ENCODE results near the gene MRLN.
A peak's percentile ranks its signal among the peaks of the same experiment; 100 is the strongest.
"Not testable (repeated sequence)": the region's sequence is repeated elsewhere in the genome, so short reads cannot be mapped to it uniquely, and the experiment has no call there.

The MRLN gene

DNA sequence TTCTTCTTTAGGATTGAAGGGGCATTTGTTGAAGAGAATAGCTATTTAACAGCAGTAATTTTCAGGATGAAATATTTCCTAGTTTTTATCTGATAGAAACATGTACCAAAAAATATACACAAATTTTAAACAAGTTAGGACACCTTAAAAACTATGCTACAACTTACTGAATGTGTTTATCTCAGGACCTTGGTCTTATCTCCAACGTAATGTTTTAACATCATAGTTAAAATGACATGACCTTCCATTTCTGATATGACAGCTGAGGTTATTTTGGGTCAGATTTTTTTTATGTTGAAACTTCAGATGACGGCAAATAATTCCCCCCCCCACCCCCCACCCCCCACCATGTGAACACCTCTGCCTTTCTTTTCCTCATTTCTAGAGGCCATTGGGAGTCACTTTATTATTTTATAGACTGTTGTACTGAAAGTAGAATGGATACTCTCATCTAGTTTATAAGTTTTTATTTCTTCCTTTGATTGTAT lies 8.0 kb downstream of the MRLN start:
- DNase-seq (ENCODE audit: low read depth): no peak

DNA sequence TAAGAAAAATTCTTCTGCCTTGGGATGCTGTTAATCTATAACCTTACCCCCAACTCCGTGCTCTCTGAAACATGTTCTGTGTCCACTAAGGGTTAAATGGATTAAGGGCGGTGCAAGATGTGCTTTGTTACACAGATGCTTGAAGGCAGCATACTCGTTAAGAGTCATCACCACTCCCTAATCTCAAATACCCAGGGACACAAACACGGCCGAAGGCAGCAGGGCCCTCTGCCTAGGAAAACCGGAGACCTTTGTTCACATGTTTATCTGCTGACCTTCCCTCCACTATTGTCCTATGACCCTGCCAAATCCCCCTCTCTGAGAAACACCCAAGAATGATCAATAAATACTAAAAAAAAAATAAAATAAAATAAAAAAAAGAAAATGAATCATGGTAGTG lies 8.5 kb downstream of the MRLN start:
- not testable (repeated sequence) for DNase-seq (ENCODE audit: low read depth)

DNA sequence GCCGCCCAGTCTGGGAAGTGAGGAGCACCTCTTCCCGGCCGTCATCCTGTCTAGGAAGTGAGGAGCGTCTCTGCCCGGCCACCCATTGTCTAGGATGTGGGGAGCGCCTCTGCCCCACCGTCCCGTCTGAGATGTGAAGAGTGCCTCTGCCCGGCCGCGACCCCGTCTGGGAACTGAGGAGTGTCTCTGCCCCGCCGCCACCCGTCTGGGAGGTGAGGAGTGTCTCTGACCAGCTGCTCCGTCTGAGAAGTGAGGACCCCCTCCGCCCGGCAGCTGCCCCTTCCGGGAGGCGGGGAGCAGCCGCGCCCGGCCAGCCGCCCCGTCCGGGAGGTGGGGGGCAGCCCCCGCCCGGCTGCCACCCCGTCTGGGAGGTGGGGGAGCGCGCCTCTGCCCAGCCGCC lies 9.1 kb downstream of the MRLN start:
- not testable (repeated sequence) for DNase-seq (ENCODE audit: low read depth)

DNA sequence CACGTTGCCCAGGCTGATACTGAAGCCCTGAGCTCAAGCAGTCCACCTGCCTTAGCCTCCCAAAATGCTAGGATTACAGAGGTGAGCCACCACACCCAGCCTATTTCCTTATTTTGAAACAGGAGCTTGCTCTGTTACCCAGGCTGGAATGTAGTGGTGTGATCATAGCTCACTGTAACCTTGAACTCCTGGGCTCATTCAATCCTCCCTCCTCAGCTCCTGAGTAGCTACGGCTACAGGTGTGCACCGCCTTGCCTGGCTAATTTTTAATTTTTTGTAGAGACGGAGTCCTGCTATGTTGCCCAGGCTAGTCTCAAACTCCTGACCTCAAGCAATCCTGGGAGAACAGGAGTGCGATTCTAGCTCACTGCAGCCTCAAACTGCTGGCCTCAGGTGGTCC lies 11.7 kb downstream of the MRLN start:
- DNase-seq (ENCODE audit: low read depth): no peak

DNA sequence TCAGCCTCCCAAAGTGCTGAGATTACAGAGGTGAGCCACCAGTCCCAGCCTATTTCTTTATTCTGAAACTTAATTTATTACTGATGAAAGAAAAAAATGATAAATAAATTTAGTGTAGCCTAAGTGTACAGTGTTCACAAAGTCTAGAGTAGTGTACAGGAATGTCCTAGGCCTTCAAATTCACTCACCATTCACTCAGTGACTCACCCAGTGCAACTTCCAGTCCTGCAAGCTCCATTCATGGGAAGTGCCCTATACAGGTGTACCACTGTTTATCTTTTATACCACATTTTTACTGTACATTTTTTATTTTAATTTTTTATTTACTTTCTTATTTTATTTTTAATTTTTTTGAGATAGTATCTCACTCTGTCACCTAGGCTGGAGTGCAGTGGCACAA lies 12.2 kb downstream of the MRLN start:
- no peak for DNase-seq (ENCODE audit: low read depth)

DNA sequence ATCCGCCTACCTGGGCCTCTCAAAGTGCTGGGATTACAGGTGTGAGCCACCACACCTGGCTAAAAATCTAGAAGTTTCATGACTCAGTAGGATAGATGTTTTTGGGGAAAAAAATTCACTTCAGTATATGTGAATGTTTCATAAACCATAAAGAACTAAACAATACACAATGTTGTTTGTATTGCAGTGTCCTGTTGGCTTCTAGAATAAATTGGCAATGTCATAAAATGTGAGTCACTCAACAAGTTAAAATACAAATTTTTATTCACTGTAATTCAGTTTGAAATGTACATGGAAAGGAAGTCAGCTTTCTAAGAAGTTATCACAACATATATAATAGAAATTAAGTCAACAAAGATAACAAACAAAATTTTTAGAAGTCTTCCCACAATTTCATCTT lies 16.5 kb downstream of the MRLN start:
- no peak for DNase-seq (ENCODE audit: low read depth)

DNA sequence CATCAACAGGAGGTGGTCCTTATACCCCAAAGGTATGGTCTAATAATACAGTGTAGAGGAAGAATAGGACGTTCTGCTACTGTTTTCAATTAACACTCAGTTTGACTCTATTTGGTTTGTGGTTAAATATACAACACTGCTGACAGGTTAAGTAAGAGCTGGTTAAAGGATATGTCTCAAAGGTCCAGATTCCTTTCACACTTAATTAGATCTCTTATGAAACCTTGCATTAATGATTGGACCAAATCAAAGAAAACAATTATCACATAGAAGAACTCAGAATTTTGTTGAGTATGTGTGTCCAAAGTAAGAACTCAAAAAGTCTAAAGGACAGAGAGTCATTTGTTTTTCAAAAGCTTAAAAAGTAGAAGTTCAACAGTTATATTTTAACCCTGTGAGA lies 18.0 kb downstream of the MRLN start:
- no peak for DNase-seq (ENCODE audit: low read depth)

DNA sequence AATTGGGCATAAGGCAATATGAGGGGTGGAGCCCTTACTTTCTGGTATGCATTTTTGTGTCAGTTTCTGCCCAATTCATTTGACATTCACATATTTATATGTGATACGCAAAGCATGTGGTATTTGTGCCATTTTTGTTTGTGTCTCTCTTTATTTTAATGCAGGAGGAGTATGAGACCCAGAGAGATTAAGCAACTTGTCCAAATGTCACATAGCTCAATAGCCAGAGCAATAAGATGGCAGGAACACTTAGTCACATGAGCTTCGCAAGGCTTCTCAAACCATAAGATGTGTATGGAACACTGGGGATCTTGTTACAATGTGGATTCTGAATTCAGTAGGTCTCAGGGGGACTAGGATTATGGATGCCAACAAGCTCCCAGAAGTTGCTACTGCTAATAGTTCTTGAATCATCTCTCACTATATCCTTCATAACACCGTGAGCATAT lies 19.2 kb downstream of the MRLN start:
- no peak for DNase-seq (ENCODE audit: low read depth)

DNA sequence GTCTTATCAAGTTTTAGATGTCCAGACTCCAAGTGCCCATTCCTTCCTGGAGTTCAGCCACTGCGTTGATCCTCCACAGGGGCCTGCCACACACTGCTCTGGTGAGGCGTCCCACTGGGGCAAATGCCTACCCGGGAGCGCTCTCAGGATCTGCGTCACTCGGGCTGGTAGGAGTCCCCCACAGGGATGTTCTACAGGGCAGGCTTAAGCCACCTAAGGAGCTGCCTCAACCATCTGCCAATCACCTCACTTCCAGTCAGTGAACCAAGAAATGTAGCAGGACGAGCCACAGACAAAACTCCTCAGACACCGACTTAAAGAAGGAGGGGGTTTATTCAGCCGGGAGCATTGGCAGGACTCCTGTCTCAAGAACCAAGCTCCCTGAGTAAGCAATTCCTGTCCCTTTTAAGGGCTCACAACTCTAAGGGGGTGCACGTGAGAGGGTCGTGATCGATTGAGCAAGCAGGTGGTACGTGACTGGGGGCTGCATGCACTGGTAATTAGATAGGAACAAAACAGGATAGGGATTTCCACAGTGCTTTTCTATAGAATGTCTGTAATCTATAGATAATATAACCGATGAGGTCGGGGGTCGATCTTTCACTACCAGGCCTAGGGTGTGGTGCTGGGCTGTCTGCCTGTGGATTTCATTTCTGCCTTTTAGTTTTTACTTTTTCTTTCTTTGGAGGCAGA lies 19.8 kb downstream of the MRLN start:
- DNase-seq (ENCODE audit: low read depth): not testable (repeated sequence)

DNA sequence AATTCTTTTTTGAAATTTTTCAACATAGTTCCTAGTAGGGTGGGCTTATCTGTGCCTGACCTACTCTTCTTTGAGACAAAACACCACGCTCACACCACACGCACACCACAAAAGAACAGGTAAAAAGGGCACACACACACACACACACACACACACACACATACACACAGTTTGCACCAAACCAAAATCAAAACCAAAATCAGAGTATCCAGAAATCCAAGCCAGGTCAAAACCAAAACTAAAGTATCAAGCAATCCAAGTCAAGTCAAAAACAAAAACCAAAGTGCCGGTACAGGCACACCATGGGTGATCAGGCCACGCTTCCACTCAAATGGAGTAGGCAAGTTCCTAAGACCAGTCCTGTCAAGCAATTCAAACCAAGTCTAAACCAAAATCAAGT lies 20.4 kb downstream of the MRLN start:
- not testable (repeated sequence) for DNase-seq (ENCODE audit: low read depth)

DNA sequence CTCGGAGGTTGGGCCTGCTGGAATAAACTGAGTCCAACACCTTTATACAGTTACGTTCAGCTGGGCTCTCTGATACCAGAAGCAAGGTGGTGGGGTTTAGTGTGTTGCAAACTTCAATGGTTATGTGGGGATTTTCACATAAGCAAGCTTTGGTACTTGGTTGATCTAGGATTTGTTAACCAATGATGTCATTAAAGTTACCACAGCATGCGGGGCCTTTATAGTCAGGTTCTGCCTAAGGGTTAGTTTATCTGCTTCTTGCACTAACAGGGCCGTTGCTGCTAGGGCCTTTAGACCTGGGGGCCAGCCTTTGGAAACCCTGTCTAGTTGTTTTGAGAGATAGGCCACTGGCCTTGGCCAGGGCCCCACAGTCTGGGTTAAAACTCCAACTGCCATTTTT lies 24.1 kb downstream of the MRLN start:
- DNase-seq (ENCODE audit: low read depth): not testable (repeated sequence)

DNA sequence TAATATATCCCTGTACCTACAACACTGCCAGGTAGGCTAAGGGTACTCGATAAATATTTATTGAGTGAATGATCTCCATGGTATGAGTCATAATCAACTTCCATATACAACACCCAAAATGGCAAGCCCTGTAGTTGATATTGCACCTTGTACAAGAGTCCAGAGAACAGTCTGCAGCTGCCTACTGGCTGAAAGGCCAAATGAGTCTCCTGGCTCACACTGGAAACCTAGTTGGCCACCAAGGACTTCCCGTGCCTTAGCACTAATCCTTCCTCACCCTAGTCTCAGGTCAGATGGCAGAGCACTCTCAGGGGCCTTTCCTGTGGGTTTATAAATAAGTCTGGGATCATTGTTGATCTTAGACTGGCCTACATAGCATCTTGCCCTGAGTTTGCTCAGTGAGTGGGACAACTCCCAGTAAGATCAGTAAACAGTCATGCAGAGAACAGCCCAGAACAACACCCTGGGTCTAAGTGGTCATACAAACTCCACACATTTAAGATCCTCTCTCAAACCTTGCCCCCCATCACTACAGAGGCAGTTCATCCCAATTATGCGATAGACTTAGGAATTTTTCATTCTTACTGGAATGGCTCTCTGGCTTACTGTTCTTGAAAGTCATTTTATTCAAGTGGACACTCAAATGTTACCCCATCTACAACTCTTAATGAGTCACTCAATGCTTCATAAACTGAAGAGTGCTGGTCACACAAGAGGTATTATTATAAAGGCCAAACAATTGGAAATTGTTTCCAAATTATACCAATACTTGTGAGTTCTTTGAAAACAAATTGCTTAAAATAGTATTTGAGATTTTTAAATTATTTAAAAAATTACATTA lies 28.9 kb downstream of the MRLN start:
- no peak for DNase-seq (ENCODE audit: low read depth)

DNA sequence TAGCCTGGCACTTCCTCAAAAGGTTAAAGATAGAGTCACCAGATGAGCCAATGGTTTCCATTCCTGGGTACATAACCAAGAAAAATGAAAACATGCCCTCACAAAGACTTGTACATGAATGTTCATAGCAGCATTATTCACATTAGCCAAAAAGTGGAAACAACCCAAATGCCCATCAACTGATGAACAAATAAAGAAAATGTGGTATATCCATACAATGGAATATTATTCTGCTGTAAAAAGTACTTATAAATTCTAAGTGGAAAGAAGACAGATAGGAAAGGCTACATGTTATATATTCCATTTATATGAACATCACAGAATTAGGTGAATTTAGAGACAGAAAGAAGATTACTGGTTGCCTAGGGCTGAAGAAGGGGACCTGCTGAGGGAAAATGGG lies 32.9 kb downstream of the MRLN start:
- no peak for DNase-seq (ENCODE audit: low read depth)

DNA sequence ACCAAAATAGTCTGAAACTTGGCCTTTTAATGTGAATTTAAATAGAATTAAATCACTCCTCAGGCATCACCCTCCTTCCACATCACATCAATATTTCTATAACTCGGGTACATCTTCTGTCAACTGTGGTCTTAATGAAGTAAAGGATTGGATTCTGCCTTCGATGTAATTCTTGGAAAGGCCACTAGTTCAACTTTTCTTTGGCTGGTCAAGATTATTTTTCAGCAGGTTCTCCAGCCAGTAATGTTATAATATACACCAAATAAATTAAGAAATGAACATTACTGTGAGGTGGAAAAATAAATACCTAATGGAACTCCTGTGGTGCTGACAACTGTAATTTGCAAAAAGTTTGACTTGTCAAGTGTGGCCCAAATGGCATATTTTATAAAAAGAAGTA lies 33.9 kb downstream of the MRLN start:
- DNase-seq (ENCODE audit: low read depth): no peak

DNA sequence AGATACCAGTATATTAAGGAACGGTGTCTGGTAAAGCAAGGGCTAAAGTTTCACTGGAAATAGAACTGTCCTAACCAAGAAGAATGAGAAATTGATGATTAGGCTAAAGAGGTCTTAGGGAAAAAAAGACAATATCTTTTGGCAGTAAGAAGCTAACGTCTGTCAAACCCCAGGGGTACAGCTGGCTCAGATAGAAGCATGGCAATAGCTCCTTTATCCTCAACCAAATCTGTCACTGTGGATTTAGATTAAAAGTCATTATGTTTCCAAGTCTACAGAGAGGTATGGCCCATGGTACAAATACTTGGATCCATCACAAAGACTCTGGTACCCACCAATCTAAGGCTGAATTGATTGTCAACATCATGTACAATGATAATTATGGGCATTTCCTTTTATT lies 35.0 kb downstream of the MRLN start:
- DNase-seq (ENCODE audit: low read depth): no peak

DNA sequence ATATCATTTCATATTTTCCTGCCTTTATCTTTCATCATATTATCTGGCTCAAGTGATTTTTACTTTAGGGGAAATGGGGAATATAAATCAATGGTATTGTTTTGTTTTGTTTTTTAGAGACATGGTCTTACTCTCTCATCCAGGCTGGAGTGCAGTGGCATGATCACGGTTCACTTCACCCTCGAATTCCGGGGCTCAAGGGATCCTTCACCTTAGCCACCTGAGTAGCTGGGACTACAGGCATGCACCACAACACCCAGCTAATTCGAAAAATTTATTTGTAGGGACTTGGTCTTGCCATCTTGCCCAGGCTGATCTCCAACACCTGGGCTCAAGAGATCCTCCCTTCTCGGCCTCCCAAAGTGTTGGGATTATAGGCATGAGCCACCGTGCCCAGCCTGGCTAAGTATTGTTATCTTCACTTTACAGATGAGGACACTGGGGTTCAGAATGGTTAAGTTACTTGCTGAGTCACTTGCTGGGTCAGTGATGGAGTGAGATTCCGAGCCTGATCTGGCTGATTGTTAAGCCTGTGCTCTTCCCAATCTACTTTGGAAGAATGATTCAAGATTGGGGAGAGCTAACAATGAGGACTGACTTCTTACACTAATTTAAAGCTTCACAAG lies 39.9 kb downstream of the MRLN start:
- DNase-seq (ENCODE audit: low read depth): no peak

DNA sequence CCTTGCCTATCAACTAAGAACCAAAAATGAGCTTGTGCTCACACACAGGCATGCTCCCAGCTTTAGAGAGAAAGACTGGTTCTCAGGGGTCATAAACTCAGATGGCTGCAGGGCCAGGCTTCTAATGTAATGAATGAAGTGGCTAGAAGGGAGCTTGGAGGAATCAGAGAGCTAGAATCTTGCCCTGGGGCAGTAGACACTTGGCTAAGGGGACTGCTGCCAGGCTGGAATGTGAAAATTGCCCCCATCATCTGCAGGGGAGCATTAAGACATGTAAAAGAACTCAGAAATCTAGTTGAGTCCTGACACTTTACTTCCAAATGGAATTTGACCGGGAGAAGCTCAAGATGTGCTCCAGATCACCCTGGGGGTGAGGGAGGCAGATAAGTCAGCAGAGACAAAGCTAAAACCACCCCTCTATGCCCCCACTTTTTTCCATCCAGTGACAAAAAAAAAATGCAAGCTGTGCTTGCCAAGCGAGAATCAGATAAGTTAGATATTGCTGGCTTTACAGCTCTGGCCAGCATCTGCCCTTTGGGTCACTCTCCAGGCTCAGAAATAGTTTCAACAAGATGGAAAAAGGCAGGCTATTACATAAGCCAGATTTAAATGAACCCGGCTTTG lies 41.3 kb downstream of the MRLN start:
- no peak for DNase-seq (ENCODE audit: low read depth)

DNA sequence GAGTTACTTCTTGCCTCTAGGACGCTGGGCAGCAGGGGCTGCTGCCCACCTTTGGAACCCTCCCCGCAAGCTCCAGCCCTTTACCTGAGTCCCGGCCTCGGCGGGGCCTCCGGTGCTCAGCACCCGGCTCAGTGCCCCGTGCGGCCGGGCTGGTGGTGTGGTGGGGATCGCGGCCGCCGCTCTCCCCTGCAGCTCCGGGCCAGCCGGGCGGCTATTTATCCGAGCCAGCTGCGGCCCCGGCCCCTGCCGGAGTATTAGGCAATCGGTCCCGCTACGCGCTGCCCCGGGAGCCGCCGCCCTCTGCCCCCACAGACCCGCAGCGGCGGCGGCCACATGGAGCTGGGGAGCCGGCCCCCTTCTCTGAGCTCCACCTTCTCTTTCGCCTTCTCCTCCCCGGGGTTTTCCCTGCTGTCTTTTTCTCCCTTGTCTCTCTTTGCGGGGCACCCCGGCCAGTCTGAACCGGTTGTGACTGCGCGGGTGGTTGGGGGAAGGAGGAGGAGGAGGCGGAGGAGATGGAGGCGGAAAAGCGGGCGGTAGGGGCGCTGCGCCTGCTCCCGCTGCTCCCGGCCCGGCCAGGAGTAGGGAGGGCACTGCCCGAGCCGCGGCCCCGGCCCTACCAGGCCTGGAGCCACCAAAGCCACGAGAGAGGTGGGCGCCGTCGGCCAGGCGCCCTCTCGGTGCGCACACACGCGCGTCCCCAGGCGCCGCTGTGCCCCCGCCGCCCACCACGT lies 43.7 kb downstream of the MRLN start, which contains the start of gene SLC16A9:
SLC16A9 (minus strand) TSS at position 456 of the 731 bp plus-strand sequence. CDS start 25,559 bp downstream, outside the sequence.
- DNase-seq (ENCODE audit: low read depth): peak; percentile 15

DNA sequence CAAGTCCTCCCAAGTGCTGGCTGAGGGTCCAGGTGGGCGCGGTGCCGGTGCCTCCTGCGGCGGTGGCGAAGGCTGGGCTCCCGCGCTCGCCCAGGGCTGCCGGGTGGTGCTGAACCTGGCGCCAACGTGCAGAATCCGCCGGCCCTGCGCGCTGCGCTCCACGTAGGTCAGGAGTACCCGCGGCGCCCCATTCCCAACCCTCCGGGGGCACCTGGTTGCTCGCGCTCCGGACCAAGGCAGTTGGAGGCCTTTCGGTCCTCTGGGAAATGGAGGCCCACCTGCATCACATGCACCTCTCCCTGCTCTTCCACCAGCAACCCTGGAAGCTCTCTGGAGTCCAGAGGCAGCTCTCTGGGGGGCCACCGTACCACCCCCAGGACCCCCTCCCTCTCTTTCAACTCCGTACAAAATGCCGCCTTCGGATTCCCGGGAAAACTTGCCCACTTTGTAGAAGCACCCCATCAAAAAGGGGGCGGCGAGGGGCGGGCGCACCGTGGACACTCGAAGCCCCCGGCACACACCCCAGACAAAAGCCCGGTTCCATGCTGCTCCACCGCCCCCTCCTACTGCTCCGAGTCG lies 44.4 kb downstream of the MRLN start:
- DNase-seq (ENCODE audit: low read depth): no peak

DNA sequence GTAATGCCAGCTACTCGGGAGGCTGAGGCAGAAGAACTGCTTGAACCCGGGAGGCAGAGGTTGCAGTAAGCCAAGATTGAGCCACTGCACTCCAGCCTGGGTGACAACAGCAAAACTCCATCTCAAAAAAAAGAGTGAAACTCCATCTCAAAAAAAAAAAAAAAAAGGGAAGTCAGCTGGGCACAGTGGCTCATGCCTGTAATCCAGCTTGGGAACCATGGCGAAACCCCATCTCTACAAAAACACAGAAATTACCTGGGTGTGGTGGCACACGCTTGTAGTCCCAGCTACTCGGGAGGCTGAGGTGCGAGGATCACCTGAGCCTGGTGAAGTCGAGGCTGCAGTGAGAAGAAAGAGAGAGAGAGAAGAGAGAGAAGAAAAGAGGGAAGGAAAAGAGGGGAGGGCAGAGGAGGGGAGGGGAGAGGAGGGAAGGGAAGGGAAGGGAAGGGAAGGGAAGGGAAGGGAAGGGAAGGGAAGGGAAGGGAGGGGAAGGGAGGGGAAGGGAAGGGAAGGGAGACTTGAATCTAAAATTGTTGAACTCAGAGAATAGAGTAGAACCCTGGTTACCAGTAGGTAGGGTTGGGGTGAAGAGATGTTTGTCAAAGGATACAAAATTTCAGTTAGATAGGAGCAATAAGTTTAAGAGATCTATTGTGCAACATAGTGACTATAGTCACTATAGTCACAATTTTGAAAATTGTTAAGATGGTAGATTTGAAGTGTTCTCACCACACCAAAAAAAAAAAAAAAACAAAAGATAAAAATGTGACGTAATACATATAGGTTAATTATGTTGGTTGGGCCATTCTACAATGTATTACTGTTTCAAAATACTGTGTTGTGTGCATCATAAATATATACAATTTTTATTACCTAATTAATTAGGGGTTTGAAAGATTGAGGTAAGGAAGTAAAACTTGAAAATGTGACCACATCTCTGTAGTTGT lies 46.1 kb downstream of the MRLN start:
- DNase-seq (ENCODE audit: low read depth): no peak
